Measurements from ENCODE around the gene DRP2. TPM values are rescaled to one million over a fixed set of nuclear protein-coding genes. Genes with fewer than 3 reads are reported as not detected.

The DRP2 gene
- polyA plus RNA-seq, 1 donor from 2014 or later: 10.0 TPM

DNA sequence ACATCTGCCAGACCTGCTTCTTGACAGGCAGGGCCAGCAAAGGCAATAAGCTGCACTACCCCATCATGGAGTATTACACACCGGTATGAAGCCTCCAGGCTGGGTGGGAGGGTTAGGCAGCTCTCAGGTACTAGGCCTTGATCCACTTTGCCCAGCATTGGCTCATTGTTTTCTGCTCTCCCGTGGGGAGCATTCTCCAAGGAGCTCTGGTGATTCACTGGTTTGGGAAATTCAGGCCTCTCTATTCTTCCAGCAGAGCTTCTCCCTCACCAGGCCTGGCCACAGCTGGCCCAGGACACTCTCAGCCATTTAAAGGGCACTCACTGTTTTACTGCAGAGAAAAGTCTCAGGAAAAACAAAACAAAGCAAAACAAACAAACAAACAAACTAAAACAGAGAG lies 33.0 kb downstream of the DRP2 start:
- no peak overlapping the region for H3K27ac ChIP-seq (ENCODE audit: low read length)
- TF ChIP-seq EP300 (conservative IDR thresholded peaks at IDR 0.05; ENCODE audit: poor library complexity, severe bottlenecking) (no peak), TAF1 (IDR thresholded peaks at IDR 0.05; ENCODE audit: low read depth) (no peak), SMC3 (conservative IDR thresholded peaks at IDR 0.05; ENCODE audit: poor library complexity) (no peak), RAD21 (conservative IDR thresholded peaks at IDR 0.05) (no peak), POLR2AphosphoS5 (IDR thresholded peaks at IDR 0.05) (no peak), EZH2 (IDR thresholded peaks at IDR 0.05; ENCODE audit: borderline replicate concordance, insufficient read depth, low read length, poor library complexity, severe bottlenecking) (no peak), MXI1 (conservative IDR thresholded peaks at IDR 0.05; ENCODE audit: poor library complexity, severe bottlenecking) (no peak)
- TF ChIP-seq, protein P1, sequence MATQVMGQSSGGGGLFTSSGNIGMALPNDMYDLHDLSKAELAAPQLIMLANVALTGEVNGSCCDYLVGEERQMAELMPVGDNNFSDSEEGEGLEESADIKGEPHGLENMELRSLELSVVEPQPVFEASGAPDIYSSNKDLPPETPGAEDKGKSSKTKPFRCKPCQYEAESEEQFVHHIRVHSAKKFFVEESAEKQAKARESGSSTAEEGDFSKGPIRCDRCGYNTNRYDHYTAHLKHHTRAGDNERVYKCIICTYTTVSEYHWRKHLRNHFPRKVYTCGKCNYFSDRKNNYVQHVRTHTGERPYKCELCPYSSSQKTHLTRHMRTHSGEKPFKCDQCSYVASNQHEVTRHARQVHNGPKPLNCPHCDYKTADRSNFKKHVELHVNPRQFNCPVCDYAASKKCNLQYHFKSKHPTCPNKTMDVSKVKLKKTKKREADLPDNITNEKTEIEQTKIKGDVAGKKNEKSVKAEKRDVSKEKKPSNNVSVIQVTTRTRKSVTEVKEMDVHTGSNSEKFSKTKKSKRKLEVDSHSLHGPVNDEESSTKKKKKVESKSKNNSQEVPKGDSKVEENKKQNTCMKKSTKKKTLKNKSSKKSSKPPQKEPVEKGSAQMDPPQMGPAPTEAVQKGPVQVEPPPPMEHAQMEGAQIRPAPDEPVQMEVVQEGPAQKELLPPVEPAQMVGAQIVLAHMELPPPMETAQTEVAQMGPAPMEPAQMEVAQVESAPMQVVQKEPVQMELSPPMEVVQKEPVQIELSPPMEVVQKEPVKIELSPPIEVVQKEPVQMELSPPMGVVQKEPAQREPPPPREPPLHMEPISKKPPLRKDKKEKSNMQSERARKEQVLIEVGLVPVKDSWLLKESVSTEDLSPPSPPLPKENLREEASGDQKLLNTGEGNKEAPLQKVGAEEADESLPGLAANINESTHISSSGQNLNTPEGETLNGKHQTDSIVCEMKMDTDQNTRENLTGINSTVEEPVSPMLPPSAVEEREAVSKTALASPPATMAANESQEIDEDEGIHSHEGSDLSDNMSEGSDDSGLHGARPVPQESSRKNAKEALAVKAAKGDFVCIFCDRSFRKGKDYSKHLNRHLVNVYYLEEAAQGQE (IDR thresholded peaks at IDR 0.05; ENCODE audit: borderline replicate concordance): no peak
- TF ChIP-seq, protein P2, sequence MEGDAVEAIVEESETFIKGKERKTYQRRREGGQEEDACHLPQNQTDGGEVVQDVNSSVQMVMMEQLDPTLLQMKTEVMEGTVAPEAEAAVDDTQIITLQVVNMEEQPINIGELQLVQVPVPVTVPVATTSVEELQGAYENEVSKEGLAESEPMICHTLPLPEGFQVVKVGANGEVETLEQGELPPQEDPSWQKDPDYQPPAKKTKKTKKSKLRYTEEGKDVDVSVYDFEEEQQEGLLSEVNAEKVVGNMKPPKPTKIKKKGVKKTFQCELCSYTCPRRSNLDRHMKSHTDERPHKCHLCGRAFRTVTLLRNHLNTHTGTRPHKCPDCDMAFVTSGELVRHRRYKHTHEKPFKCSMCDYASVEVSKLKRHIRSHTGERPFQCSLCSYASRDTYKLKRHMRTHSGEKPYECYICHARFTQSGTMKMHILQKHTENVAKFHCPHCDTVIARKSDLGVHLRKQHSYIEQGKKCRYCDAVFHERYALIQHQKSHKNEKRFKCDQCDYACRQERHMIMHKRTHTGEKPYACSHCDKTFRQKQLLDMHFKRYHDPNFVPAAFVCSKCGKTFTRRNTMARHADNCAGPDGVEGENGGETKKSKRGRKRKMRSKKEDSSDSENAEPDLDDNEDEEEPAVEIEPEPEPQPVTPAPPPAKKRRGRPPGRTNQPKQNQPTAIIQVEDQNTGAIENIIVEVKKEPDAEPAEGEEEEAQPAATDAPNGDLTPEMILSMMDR (IDR thresholded peaks at IDR 0.05; ENCODE audit: poor library complexity, severe bottlenecking): no peak
- no peaks in the 10 kb centered on the region for H3K79me2 ChIP-seq (replicated peaks; ENCODE audit: insufficient read depth, low read length)
- H3K4me3 ChIP-seq (ENCODE audit: low read length): no peak overlapping the region
- H3F3A ChIP-seq (ENCODE audit: insufficient read depth, low read length, poor library complexity, severe bottlenecking): no peaks in the 10 kb centered on the region
- H3K9me2 ChIP-seq (ENCODE audit: insufficient read depth, low read length): no peaks in the 10 kb centered on the region
- H4K20me1 ChIP-seq (ENCODE audit: insufficient read depth): no peaks in the 10 kb centered on the region
- H3K27me3 ChIP-seq (ENCODE audit: insufficient read depth, low read depth, low read length): no peaks in the 10 kb centered on the region
- no peak overlapping the region for H2AFZ ChIP-seq (ENCODE audit: low read depth, low read length)
- no peaks in the 10 kb centered on the region for H3K9me3 ChIP-seq (ENCODE audit: low read length)
- no peak overlapping the region for H3K9ac ChIP-seq (ENCODE audit: low read length)
- no peak overlapping the region for H3K4me2 ChIP-seq (ENCODE audit: low read length)
- no peaks in the 10 kb centered on the region for H3K36me3 ChIP-seq (ENCODE audit: insufficient read depth, low read length)

DNA sequence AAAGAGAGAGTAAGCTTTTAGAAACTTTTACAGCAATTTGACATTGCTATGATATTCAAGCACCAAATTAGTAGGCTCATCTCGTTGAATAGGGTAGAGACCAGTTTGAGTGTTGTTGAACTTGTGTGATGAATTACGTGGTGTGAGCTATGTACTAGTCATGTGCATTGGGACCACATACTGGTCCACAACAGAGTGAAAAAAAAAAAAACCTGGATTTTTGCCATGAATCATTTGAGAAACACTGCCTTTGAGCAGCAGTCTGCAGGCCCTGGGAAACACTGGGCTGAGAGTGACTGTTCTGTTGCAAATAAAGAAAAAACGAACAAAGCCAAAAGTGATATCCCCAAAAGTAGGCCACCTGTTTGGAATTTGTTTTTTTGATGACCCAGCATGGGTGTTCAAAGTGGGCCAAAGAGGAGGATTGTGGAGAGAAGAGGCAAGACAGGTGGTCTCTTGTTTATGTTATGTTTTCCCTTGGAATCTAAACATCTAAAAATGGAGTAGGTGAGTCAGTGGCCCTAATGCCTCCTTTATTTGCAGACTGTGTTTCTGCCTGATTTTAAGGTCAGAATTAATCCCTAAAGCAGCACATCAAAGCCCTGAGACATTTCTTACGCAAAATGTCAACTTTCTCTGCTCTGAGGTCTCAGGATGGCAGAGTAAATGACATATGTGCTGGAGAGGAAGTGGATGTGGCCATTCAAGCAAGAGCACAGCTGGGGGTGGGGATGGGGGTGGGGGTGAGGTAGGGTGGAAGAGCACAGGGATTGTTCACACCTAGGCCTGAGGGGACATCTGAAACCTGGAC lies 38.1 kb downstream of the DRP2 start:
- Histone ChIP-seq H3K4me2 (ENCODE audit: low read length) (no peak overlapping the region), H2AFZ (ENCODE audit: low read depth, low read length) (no peak overlapping the region), H3K27me3 (ENCODE audit: insufficient read depth, low read depth, low read length) (no peaks in the 10 kb centered on the region), H3K79me2 (replicated peaks; ENCODE audit: insufficient read depth, low read length) (no peaks in the 10 kb centered on the region), H3K4me3 (ENCODE audit: low read length) (no peak overlapping the region), H3F3A (ENCODE audit: insufficient read depth, low read length, poor library complexity, severe bottlenecking) (no peaks in the 10 kb centered on the region), H3K36me3 (ENCODE audit: insufficient read depth, low read length) (no peaks in the 10 kb centered on the region), H4K20me1 (ENCODE audit: insufficient read depth) (no peaks in the 10 kb centered on the region), H3K9me3 (ENCODE audit: low read length) (no peaks in the 10 kb centered on the region), H3K9ac (ENCODE audit: low read length) (no peak overlapping the region), H3K9me2 (ENCODE audit: insufficient read depth, low read length) (no peaks in the 10 kb centered on the region), H3K27ac (ENCODE audit: low read length) (no peak overlapping the region)
- TF ChIP-seq, protein P1 (IDR thresholded peaks at IDR 0.05; ENCODE audit: borderline replicate concordance): no peak
- TF ChIP-seq MXI1 (conservative IDR thresholded peaks at IDR 0.05; ENCODE audit: poor library complexity, severe bottlenecking) (no peak), RAD21 (conservative IDR thresholded peaks at IDR 0.05) (no peak)
